Activated B cell treated with CpG ODN at 0.5 μM for 24 hours (primary cell): ENCODE data around the gene ALG12. TPM values are rescaled to one million over a fixed set of nuclear protein-coding genes. Genes with fewer than 3 reads are reported as not detected.

ENCODE experiments used
- ATAC-seq: fragments of 200-7000 bp; cut with Tn5 transposase; one replicate; pipeline ENCODE4 v1.10.0; 2021; ENCODE audit warnings: low read depth, mild to moderate bottlenecking, moderate library complexity
- CTCF ChIA-PET: fragments of 350-600 bp; sonication (Branson Sonifier 250); formaldehyde crosslinking; loops from one replicate; lab custom pipeline; 2021; ENCODE audit warnings: antibody characterized with exemption; lab: Charles Lee
- POLR2A ChIA-PET: fragments of 350-600 bp; sonication (Branson Sonifier 250); formaldehyde crosslinking; loops from one replicate; lab custom pipeline; 2021; ENCODE audit warnings: antibody characterized with exemption; lab: Charles Lee
- DNase-seq: peaks from one replicate; pipeline ENCODE4 v3.0.0; 2022
- H3K27ac Mint-ChIP-seq: one replicate; pipeline ENCODE4 v1.8.0; 2020; ENCODE audit warnings: mixed read lengths
- H3K27me3 Mint-ChIP-seq: one replicate; pipeline ENCODE4 v1.8.0; 2021; ENCODE audit warnings: mixed read lengths
- H3K36me3 Mint-ChIP-seq: one replicate; pipeline ENCODE4 v1.8.0; 2021; ENCODE audit warnings: low read depth, mixed read lengths
- H3K4me1 Mint-ChIP-seq: one replicate; pipeline ENCODE4 v1.8.0; 2021; ENCODE audit warnings: mixed read lengths
- H3K4me3 Mint-ChIP-seq: one replicate; pipeline ENCODE4 v1.8.0; 2020; ENCODE audit warnings: mild to moderate bottlenecking, mixed read lengths
- H3K9me3 Mint-ChIP-seq: one replicate; pipeline ENCODE4 v1.8.0; 2020; ENCODE audit warnings: mixed read lengths
- intact Hi-C: fragments of 100-400 bp; cut with micrococcal nuclease; formaldehyde crosslinking; loops from one replicate; pipeline ENCODE4 v1.15.1; 2024
- total RNA-seq: library from RNA; stranded (reverse); gene quantifications from 2 replicates; pipeline ENCODE4 v1.2.3, GENCODE V29; 2022
- TF ChIP-seq, protein P1 (sequence below): fragments of 200-600 bp; IDR thresholded peaks from one replicate; pipeline ENCODE4 v1.8.0; 2022; ENCODE audit warnings: antibody characterized with exemption, mild to moderate bottlenecking

The ALG12 gene
- total RNA-seq, 1 donor from 2014 or later: 18.2 TPM

GRCh38 chr22:49894322-49895054 lies 23.8 kb downstream of the ALG12 start:
- H3K4me1 Mint-ChIP-seq: no peaks in the 10 kb centered on the region
- ATAC-seq: no peak
- H3K4me3 Mint-ChIP-seq: no peak overlapping the region
- no peak overlapping the region for H3K27ac Mint-ChIP-seq
- intact Hi-C loops: no loop called here
- POLR2A ChIA-PET: no interaction called here
- no peaks in the 10 kb centered on the region for H3K27me3 Mint-ChIP-seq
- CTCF ChIA-PET: no interaction called here
- H3K9me3 Mint-ChIP-seq: peaks cover 2% of the 10 kb centered on the region
- TF ChIP-seq, protein P1, sequence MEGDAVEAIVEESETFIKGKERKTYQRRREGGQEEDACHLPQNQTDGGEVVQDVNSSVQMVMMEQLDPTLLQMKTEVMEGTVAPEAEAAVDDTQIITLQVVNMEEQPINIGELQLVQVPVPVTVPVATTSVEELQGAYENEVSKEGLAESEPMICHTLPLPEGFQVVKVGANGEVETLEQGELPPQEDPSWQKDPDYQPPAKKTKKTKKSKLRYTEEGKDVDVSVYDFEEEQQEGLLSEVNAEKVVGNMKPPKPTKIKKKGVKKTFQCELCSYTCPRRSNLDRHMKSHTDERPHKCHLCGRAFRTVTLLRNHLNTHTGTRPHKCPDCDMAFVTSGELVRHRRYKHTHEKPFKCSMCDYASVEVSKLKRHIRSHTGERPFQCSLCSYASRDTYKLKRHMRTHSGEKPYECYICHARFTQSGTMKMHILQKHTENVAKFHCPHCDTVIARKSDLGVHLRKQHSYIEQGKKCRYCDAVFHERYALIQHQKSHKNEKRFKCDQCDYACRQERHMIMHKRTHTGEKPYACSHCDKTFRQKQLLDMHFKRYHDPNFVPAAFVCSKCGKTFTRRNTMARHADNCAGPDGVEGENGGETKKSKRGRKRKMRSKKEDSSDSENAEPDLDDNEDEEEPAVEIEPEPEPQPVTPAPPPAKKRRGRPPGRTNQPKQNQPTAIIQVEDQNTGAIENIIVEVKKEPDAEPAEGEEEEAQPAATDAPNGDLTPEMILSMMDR: no peak
- DNase-seq: no peak
- H3K36me3 Mint-ChIP-seq: peaks cover 46% of the 10 kb centered on the region

- no peak for DNase-seq
- POLR2A ChIA-PET: no interaction called here
- CTCF ChIA-PET: no interaction called here
- ATAC-seq: no peak
- Mint-ChIP-seq H3K4me1 (no peaks in the 10 kb centered on the region), H3K9me3 (peaks cover 2% of the 10 kb centered on the region), H3K27ac (no peak overlapping the region), H3K36me3 (peaks cover 53% of the 10 kb centered on the region), H3K4me3 (no peak overlapping the region), H3K27me3 (no peaks in the 10 kb centered on the region)
- TF ChIP-seq, protein P1: no peak
- intact Hi-C loops: no loop called here
Measured at GRCh38 chr22:49893025-49893424, 25.2 kb downstream of the ALG12 start.

GRCh38 chr22:49892226-49892899 lies 25.9 kb downstream of the ALG12 start:
- intact Hi-C loops: no loop called here
- no peak for DNase-seq
- Mint-ChIP-seq H3K27me3 (no peaks in the 10 kb centered on the region), H3K36me3 (peaks cover 58% of the 10 kb centered on the region), H3K4me1 (no peaks in the 10 kb centered on the region), H3K4me3 (no peak overlapping the region), H3K27ac (no peak overlapping the region), H3K9me3 (peaks cover 2% of the 10 kb centered on the region)
- POLR2A ChIA-PET: no interaction called here
- CTCF ChIA-PET: no interaction called here
- TF ChIP-seq, protein P1: no peak
- ATAC-seq: no peak

DNA sequence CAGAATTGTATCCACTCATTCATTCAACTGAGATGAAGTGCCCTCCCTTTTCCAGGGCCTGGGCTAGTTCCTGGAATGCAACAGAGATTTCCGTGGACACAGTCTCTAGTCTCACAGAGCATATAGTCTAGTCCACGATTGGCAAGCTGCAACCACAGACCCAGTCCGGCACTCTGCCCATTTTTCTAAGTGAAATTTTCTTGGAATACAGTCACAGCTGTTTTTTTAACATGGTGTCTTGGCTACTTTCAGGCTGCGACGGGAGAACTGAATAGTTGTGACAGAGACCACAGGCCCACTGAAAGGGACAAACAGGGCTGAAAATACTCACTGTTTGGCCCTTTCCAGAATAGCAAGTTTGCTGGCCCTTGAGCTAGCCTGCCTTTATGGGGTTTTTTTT lies 29.2 kb downstream of the ALG12 start:
- ATAC-seq: no peak
- ChIA-PET CTCF (no interaction called here), POLR2A (interaction anchor here (0.6 kb wide), 1 partner anchor 36 kb away, joined by 3 read pairs; no protein-coding TSS in a partner anchor)
- TF ChIP-seq, protein P1: no peak
- Mint-ChIP-seq H3K9me3 (no peaks in the 10 kb centered on the region), H3K4me3 (no peak overlapping the region), H3K27me3 (no peaks in the 10 kb centered on the region), H3K27ac (no peak overlapping the region), H3K4me1 (no peaks in the 10 kb centered on the region), H3K36me3 (peaks cover 87% of the 10 kb centered on the region)
- no peak for DNase-seq
- intact Hi-C loops: no loop called here

GRCh38 chr22:49887702-49888101 lies 30.5 kb downstream of the ALG12 start:
- TF ChIP-seq, protein P1: no peak
- ATAC-seq: no peak
- Mint-ChIP-seq H3K9me3 (no peaks in the 10 kb centered on the region), H3K27ac (no peak overlapping the region), H3K4me3 (no peak overlapping the region), H3K4me1 (no peaks in the 10 kb centered on the region), H3K36me3 (peaks cover 89% of the 10 kb centered on the region), H3K27me3 (no peaks in the 10 kb centered on the region)
- no peak for DNase-seq
- POLR2A ChIA-PET: no interaction called here
- CTCF ChIA-PET: no interaction called here
- intact Hi-C loops: no loop called here
